Inflammatory macrophage (primary cell): ENCODE measurements around the gene ASCL2.

Experiments
- DNase-seq, 2 donors: peaks; one replicate each; pipeline ENCODE4 v3.0.0-alpha.2; 2020 to 2022
- total RNA-seq, 18 experiments: gene quantifications; one replicate each; lab custom pipeline; 2026; ENCODE audit warnings: mixed read lengths in 6 of 18, inconsistent platforms in 2 of 18; lab: John Stamatoyannopoulos, UW

Gene ASCL2
- 0.29 to 6.4 (median 1.2) reads per million in 18 experiments for total RNA-seq

- DNase-seq: peak in 1 of 2 donors; percentile 21
Measured at GRCh38 chr11:2270322-2271076, at the start of gene ASCL2. ASCL2 (minus strand) TSS chr11:2270588; CDS start chr11:2270332, 256 bp downstream.

GRCh38 chr11:2319791-2320472, 49.5 kb upstream of the ASCL2 start:
- no peak for DNase-seq

GRCh38 chr11:2318707-2319106, 48.3 kb upstream of the ASCL2 start:
- no peak for DNase-seq

- no peak for DNase-seq
Measured at GRCh38 chr11:2318123-2318522, 47.7 kb upstream of the ASCL2 start.

GRCh38 chr11:2317354-2318050, 47.1 kb upstream of the ASCL2 start:
- DNase-seq: no peak

DNA sequence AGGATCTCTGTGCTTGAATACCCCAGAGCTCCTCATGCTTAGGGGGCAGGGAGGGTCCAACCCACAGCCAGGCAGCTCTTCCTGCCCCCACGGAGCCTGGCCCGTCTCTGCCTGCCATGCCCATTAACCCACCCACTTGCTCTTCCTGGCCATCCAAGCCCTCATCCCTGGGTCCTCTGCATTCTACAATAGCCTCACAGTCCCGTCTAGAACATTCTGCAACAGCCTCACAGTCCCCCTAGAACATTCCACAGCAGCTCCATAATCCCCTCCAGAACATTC, 46.5 kb upstream of the ASCL2 start:
- DNase-seq: no peak

DNA sequence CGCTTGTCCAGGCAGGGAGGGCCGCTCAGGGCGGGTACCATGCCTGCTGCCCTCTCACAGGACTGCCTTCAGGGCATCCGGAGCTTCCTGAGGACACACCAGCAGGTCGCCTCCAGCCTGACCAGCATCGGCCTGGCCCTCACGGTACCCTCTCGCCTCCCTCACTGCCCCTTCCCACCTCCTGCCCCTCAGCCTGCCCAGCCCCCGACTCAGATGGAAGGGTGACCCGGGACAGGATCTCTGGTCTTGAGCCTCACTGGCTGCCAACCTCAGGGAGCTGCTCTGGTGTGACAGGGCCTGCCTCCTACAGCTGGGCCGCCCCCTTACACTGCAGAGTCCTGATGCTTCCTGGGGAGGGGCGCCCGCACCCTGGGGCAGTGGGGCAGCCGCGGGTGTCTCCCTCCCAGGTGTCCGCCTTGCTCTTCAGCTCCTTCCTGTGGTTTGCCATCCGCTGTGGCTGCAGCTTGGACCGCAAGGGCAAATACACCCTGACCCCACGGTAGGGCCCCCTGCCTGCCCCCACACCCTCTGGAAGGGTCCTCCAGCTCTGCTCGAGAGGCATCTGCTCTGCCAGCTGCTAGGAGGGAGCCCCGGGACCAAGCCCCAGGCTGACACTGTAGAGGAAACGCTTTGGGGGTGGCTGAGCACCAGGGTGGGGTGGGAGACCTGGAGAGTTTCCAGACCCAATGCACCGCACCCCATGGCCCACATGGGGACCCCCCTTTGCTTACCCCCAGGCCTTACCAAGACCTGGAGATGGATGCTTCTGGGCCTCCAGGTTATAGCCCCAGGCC, 46.0 kb upstream of the ASCL2 start:
- DNase-seq: no peak

DNA sequence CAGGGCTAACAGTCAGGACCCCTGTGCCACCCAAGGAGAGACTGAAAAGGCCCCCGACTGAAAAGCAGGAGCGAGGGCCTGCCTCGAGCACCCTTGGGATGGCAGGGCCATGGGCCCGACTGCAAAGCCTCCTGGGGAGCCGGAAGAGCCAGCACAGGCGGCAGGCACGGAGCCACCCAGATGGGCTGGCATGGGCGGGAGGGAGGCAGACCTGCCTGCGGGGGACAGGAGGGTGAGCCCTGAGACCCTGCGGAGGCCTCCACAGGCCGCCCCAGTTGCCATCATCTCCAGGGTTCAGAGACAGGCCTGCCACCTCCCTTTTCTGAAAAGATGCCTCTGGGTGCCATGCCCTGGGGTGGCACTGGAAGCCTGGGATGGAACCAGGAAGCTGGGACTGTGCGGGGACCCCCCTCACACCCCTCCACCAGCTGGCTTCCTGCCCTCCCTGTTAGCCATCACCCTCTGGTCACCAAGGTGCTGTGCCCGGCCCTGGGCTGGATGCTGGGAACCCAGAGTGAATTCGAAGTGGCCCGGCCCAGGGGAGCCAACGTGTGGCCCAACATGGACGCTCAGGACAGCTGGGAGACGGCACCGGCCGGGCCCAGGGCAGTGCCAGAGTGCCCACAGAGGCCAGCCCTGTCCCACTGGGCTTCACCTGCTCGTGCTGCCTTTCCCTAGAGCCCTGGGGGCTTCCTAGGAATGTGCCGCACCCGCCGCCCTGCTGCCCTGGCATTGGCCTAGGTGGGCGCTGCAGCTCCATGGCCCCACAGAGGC, 45.2 kb upstream of the ASCL2 start:
- no peak for DNase-seq

DNA sequence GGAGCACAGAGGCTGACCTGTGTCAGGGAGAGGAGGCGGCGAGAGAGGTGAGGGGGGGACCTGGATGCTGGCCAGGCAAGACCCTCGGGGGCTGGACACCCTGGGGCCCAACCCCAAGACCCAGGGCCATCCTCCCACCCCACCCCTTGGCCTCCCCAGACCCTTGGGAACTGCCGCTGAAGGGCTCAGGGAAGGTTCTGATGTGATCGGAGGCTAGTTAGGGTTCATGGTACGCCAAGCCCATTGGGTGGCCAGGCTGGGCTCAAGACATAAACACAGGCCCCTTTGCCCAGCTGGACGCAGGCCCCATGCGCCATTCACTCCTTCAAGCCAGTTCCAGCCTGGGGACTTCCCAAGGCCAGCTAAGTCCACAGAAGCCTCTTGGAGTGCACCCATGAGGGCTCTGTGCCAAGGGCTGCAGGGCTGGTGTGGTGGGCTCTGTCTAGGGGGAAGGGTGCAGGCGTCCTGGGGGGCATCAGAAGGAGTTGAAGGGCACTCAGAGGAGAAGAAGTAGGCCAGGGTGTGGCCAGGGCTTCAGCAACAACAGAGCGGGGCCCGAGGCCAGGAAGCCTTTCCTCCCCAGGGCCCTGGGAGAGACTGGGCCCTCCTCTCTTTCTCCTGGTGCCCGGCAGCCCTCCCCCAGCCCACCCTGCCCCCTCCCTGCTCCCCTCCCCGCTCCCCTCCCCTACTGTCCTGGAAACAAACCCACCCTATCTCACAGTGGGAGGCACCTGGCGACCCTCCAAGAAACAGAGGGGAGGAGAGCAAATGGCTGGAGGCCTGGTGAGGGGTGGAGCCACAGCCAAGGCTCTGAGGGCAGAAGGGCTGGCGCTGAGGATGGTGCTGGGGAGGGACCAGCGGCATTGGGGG, 44.4 kb upstream of the ASCL2 start:
- DNase-seq: no peak

DNA sequence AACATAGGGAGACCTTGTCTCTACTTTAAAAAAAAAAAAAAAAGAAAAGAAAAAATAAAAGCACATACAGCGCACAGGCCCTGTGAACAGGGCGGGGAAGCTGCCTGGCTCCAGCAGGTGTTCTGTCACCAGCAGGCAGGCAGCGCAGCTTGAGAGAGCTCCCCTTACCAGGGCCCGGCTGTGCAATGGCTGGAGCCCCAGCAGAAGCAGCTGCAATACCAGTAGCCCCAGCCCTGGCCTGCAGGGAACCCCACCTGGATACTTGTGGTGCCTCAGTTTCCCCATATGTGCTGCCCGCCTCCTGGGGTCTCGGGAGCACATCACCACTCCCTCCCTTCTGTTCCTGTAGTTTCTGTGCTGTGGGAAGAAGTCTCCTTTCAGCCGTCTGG, 43.7 kb upstream of the ASCL2 start:
- no peak for DNase-seq

GRCh38 chr11:2313051-2313951, 42.9 kb upstream of the ASCL2 start:
- DNase-seq: no peak

DNA sequence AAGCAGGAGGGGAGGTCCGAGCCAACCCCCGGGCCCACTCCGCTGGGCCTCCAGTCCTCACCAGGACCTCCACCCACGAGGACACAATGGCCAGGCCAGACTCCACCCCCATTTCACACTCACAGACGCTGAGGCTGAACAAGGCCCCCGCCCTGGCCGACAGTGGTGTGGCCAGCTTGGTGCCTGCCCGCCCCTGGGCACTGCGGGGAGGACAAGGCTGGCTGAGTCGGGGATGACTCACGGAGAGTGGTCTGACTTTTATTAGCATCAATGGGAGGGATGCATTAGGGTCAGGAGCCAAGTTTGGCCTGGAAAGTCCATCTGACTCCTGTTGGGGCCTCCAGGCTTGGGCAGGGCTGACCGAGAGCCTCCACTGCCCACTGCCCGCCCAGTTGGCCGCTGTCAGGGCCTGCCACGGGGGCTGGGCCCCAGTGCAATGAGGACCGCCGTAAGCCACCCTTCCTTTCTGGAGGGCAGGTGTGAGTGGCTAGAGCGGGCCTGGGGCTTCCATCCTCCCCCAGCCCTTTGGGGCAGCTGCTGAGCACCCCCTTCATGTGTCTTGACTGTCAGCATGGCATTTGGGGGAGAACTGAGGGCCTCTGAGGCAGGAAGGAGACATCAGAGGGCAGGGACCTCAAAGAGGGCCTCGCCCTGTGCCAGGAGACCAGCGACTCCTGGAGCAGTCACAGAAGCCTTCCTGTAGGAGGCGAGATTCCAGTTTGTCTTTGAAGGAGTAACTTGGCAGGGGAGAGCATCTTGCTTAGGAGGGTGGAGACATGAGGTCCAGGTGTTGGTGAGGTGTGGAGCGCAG, 42.0 kb upstream of the ASCL2 start:
- DNase-seq: no peak

DNA sequence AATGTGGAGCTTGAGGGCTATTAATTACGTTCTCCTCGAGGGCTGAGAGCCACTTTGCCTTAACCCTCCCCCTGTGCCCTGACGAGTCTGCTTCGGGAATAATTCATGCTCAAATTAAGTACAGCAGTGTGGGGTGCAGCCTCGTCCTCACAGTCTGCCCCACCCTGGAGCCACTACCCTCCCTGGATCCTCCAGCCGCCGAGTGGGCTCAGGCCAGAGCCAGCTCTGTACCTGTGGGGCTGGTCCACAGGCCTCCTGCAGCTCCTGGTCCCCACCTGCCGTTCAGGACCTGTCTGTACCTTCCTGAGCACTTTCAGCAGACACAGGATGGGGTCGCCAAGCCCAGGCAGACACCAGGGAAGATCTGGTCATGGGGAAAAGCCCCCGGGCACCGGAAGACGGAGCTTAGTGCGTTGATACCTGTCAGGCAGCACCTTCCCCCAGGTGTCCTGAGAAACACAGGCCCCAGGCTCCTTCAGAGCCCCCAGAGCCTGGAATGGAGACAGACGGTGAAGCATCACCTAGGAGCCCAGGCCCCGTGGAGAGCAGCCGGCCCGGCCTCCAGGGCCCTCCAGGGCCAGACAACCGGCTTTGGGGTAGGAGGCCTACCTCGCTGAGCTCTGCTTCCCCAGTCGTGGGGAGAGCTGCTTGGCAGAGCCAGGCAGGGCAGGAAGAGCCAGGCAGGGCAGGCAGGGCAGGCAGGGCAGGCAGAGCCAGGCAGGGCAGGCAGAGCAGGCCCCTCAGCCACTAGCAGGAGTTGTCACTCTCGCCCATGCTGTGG, 41.2 kb upstream of the ASCL2 start:
- DNase-seq: no peak

- DNase-seq: no peak
Measured at GRCh38 chr11:2310786-2311352, 40.5 kb upstream of the ASCL2 start.

DNA sequence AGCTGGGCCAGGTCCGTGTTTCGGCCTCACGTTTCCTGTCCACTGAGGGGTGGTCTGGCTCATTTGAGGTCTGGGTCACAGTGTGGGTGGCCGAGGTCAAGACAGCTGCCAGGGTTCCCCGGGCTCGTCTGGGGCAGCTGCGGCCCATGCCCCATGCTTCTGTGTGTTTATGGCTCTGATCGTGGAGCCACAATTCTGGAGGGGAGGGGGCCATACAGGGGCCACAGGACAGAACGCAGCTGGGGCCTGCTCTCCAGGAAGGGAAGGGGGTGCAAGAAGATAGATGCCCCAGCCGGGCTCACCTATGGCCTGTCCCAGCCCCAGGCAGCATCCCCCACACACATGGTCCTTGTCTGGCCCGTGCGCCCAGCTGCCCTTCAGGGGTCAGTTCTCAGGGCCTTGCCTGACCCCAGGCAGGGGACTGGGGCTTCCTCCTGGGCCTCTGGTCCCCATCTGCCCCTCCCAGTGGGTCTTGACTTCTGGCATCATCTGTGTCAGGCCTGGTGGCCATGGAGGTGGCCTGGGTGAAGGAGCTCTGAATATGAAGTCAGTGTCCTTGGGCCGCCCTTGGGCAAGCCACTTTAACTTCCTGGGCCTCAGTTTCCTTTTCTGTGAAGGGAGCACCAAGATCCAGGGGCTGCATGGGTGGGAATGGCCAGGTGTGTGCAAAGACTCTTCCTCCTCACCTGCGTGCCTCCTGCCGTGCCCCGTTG, 39.8 kb upstream of the ASCL2 start:
- DNase-seq: no peak

GRCh38 chr11:2309251-2310072, 39.1 kb upstream of the ASCL2 start:
- DNase-seq: no peak
